ENCODE measurements around the gene AP1G2. TPM values are rescaled to one million over a fixed set of nuclear protein-coding genes. Genes with fewer than 3 reads are reported as not detected.

The AP1G2 gene
- total RNA-seq, 1 experiment from 2014 or later = 155 TPM

GRCh38 chr14:23524954-23525353, 42.6 kb downstream of the AP1G2 start (continued):
- TF ChIP-seq POLR2AphosphoS5 (IDR thresholded peaks at IDR 0.05; ENCODE audit: low read depth, low read length) (no peak), YY1 (IDR thresholded peaks at IDR 0.05; ENCODE audit: extremely low read depth, insufficient replicate concordance, low read depth, low read length) (no peak), SIN3A (IDR thresholded peaks at IDR 0.05; ENCODE audit: low read depth) (no peak), EGR1 (IDR thresholded peaks at IDR 0.05; ENCODE audit: low read depth) (no peak), ZNF274 (IDR thresholded peaks at IDR 0.05; ENCODE audit: low read depth, low read length) (no peak), ZFX (IDR thresholded peaks at IDR 0.05) (no peak), EZH2 (IDR thresholded peaks at IDR 0.05) (no peak)

- intact Hi-C loops (cut with micrococcal nuclease) = no loop called here
- H3K4me2 ChIP-seq (ENCODE audit: low read length) = no peak overlapping the region
- no peaks in the 10 kb centered on the region for H4K20me1 ChIP-seq (ENCODE audit: insufficient read depth)
- ATAC-seq (no peak), DNase-seq (ENCODE audit: low read depth, low spot score) (no peak)
- ChIA-PET CTCF (interaction anchor here (0.5 to 0.7 kb wide), 2 partner anchors 9 to 34 kb away, joined by 3 to 5 read pairs; no protein-coding TSS in a partner anchor), POLR2A (no interaction called here), RAD21 (ENCODE audit: low non-redundant PET in 1 of 2, low total read pairs in 2 of 2, uncharacterized antibody in 2 of 2, unreplicated experiment in 2 of 2) (no interaction called here)
- H2AFZ ChIP-seq (ENCODE audit: low read depth, low read length, poor library complexity, severe bottlenecking) = no peak overlapping the region
- BruUV-seq (replicated peaks) = no TSS peak
- no peaks in the 10 kb centered on the region for H3K27me3 ChIP-seq (ENCODE audit: insufficient read depth, low read length)
- no peak overlapping the region for H3K4me3 ChIP-seq (replicated peaks in 1 of 2; ENCODE audit: low read depth in 1 of 2, low read length in 2 of 2)
- no peak overlapping the region for H3K27ac ChIP-seq (ENCODE audit: low read depth, low read length)
- H3K36me3 ChIP-seq (ENCODE audit: control insufficient read depth in 1 of 2, insufficient read depth in 2 of 2, low read length in 2 of 2) = no peaks in the 10 kb centered on the region; a peak in 1 of 4 replicates
- no peaks in the 10 kb centered on the region for H3K79me2 ChIP-seq (ENCODE audit: insufficient read depth, low read length)
- H3K4me1 ChIP-seq (ENCODE audit: control insufficient read depth in 1 of 2, insufficient read depth in 2 of 2, low read length in 2 of 2) = no peaks in the 10 kb centered on the region
- H3K9ac ChIP-seq (ENCODE audit: low read length) = no peak overlapping the region
- TF ChIP-seq, protein P1, sequence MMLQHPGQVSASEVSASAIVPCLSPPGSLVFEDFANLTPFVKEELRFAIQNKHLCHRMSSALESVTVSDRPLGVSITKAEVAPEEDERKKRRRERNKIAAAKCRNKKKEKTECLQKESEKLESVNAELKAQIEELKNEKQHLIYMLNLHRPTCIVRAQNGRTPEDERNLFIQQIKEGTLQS (IDR thresholded peaks at IDR 0.05) = no peak
- TF ChIP-seq POLR2AphosphoS5 (IDR thresholded peaks at IDR 0.05; ENCODE audit: low read depth, low read length) (no peak), TCF7L2 (IDR thresholded peaks at IDR 0.05; ENCODE audit: borderline replicate concordance, extremely low read depth, insufficient read depth, insufficient read length) (no peak), CTCF (IDR thresholded peaks at IDR 0.05 in 2 of 3, conservative IDR thresholded peaks at IDR 0.05 in 1 of 3; ENCODE audit: borderline replicate concordance in 1 of 3, insufficient read depth in 1 of 3, low read depth in 2 of 3, low read length in 2 of 3) (no peak), ZFX (IDR thresholded peaks at IDR 0.05) (no peak), CBX3 (IDR thresholded peaks at IDR 0.05; ENCODE audit: low read depth) (no peak), ZNF274 (IDR thresholded peaks at IDR 0.05; ENCODE audit: low read depth, low read length) (no peak), YY1 (IDR thresholded peaks at IDR 0.05; ENCODE audit: extremely low read depth, insufficient replicate concordance, low read depth, low read length) (no peak), CEBPB (IDR thresholded peaks at IDR 0.05; ENCODE audit: low read depth) (no peak), ELF1 (IDR thresholded peaks at IDR 0.05; ENCODE audit: borderline replicate concordance, low read depth) (no peak), MAX (IDR thresholded peaks at IDR 0.05) (no peak)
- no peaks in the 10 kb centered on the region for H3K9me2 ChIP-seq (ENCODE audit: insufficient read depth)
- no peaks in the 10 kb centered on the region for H3K9me3 ChIP-seq (ENCODE audit: control insufficient read depth in 1 of 2, insufficient read depth in 1 of 2, low read depth in 1 of 2, low read length in 2 of 2)
Measured at GRCh38 chr14:23523229-23524016, 44.2 kb downstream of the AP1G2 start.
